GM18505 (cell line): ENCODE data around the gene CCDC159.

Experiments
- ATAC-seq: cut with Tn5 transposase; IDR thresholded peaks from one replicate; pipeline ENCODE4 v1.9.1; 2021; ENCODE audit not compliant: unreplicated experiment
- POLR2A ChIP-seq: IDR thresholded peaks from 4 replicates; pipeline ENCODE4 v1.6.1; 2011; ENCODE audit warnings: borderline replicate concordance; ENCODE audit not compliant: insufficient read depth, insufficient read length; ENCODE audit errors: extremely low read depth

The CCDC159 gene

GRCh38 chr19:11401808-11402543 lies 55.7 kb downstream of the CCDC159 start:
- ATAC-seq = no peak
- TF ChIP-seq POLR2A = no peak
